Muscle of leg (tissue), 11 donors: Measurements from ENCODE around the gene EXOC3. TPM values are rescaled to one million over a fixed set of nuclear protein-coding genes. Genes with fewer than 3 reads are reported as not detected.

Experiments used
- DNase-seq: peaks from one replicate; pipeline ENCODE4 v3.0.0; 2013
- H3K27ac ChIP-seq: one replicate; pipeline ENCODE4 v1.5.1; 2013; ENCODE audit warnings: mild to moderate bottlenecking, low read length, control low read depth
- H3K27me3 ChIP-seq: one replicate; pipeline ENCODE4 v1.6.1; 2013; ENCODE audit warnings: low read length; ENCODE audit not compliant: control insufficient read depth, insufficient read depth
- H3K36me3 ChIP-seq: one replicate; pipeline ENCODE4 v1.6.1; 2013; ENCODE audit warnings: low read length; ENCODE audit not compliant: control insufficient read depth, insufficient read depth
- H3K4me1 ChIP-seq: one replicate; pipeline ENCODE4 v1.6.1; 2013; ENCODE audit warnings: low read length; ENCODE audit not compliant: control insufficient read depth, insufficient read depth
- H3K4me3 ChIP-seq: one replicate; pipeline ENCODE4 v1.5.1; 2013; ENCODE audit warnings: low read length, control low read depth
- H3K9me3 ChIP-seq: replicated peaks from 2 replicates; pipeline ENCODE4 v1.6.1; 2013; ENCODE audit warnings: low read depth, low read length; ENCODE audit not compliant: control insufficient read depth
- WGBS: methylation state at CpG from one replicate; pipeline ENCODE4 v1.1.5; 2013; ENCODE audit warnings: missing lambda C conversion rate; ENCODE audit not compliant: insufficient coverage; 5-methylcytosine and 5-hydroxymethylcytosine counted together
- polyA plus RNA-seq, 8 donors: library from polyadenylated mRNA; unstranded; fragments of 120-200 nt; gene quantifications; one replicate each; pipeline versions ENCODE4 v1.2.1 to v1.2.3, GENCODE V29; 2013; ENCODE audit warnings: inconsistent platforms in 1 of 8, low replicate concordance in 1 of 8; ENCODE audit not compliant: insufficient read length in 8 of 8, insufficient read depth in 1 of 8
- total RNA-seq: library from RNA; stranded (reverse); fragments of 120-200 nt; gene quantifications from one replicate; pipeline ENCODE4 v1.2.4, GENCODE V29; 2013

EXOC3 gene
- total and polyA plus RNA-seq, 9 donors, result 28.0 to 44.8 (median 35.9) TPM

DNA sequence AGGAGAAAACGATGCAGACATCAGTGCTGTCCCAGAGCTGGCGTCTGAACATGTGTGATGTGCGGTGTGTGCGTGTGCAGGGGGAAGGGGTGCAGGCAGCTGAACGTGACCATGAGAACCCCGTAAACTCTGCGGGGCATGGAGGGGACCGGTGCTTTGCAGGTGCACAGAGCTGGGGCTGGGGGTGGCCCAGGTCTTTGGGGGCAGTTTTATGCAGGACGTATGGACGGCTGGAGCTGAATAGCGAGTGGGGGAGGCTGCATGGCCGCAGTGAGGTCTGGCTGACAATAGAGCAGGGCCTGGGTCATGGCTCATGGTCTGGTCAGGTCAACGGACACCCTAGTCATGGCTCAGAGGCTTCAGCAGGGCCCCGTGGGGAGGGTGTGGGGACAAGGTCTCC lies 3.3 kb upstream of the EXOC3 start:
- H3K27me3 ChIP-seq, result no peaks in the 10 kb centered on the region
- DNase-seq, result no peak
- WGBS, result 87% methylated on average over 11 of the region's 14 CpGs
- H3K36me3 ChIP-seq, result no peaks in the 10 kb centered on the region
- peaks cover 19% of the 10 kb centered on the region for H3K4me1 ChIP-seq
- H3K27ac ChIP-seq, result no peak overlapping the region
- H3K9me3 ChIP-seq, result no peaks in the 10 kb centered on the region
- no peak overlapping the region for H3K4me3 ChIP-seq

DNA sequence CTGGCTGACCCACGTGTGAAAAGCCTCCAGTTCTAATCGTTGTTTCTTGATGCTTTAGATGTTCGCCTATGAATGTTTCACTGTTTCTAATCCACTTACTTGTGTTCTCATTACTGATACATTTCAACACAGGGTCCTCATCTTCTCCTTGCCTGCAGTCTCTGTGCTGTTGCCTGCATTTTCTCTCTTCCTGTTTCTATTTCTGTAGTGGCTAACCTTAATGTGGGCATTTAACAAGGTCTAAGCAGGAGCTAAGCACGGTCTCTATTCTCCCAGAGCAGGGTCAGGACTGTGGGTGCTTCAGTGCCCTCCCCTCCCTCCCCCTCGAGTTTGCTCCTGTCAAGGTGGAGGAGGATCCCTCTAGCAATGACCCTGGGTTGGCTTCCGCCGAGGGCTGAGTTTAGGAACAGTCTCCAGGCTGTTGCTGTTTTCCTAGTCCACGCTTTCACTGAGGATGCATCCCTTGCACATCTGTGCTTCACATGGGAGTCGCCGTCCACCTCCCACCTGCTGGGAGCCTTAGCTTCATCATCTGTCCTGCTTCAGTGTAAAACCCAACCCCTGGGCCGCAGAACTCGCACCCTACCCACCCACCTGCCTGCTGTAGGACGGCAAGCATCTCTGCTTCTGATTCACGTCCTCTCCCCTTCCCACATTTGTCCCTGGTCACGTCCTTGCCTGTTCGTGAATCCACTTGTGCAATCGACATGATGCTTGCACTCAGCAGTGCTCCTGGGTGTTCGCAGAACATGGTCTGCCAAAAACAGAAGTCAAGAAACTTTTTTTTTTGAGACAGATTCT lies 2.4 kb upstream of the EXOC3 start:
- no peak overlapping the region for H3K4me3 ChIP-seq
- peaks cover 2% of the 10 kb centered on the region for H3K36me3 ChIP-seq
- no peaks in the 10 kb centered on the region for H3K9me3 ChIP-seq
- WGBS, result 75% methylated on average over 17 of the region's 18 CpGs
- no peaks in the 10 kb centered on the region for H3K27me3 ChIP-seq
- H3K27ac ChIP-seq, result no peak overlapping the region
- H3K4me1 ChIP-seq, result peaks cover 19% of the 10 kb centered on the region
- no peak for DNase-seq

DNA sequence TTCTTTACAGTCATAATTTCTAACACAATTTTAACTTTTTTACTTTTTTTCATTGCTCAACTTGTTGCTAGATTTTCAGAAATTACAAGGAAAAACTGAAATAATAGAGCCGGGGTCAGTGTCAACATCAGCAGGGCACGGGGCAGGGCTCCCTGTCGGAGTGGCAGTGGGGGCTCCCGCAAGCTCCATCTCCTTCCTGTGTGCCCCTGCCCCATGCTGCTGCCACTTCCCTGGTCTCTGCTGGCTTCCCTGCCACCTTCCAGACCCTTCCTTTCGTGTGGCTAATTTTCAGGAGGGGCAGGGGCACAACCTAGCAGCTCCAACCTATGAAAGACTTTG lies 1.0 kb upstream of the EXOC3 start:
- Histone ChIP-seq H3K9me3 (no peaks in the 10 kb centered on the region), H3K4me1 (peaks cover 17% of the 10 kb centered on the region), H3K36me3 (peaks cover 14% of the 10 kb centered on the region), H3K4me3 (peak overlapping the region; percentile 68), H3K27me3 (no peaks in the 10 kb centered on the region), H3K27ac (no peak overlapping the region)
- 94% methylated on average over 5 of the region's 5 CpGs for WGBS
- DNase-seq, result no peak

DNA sequence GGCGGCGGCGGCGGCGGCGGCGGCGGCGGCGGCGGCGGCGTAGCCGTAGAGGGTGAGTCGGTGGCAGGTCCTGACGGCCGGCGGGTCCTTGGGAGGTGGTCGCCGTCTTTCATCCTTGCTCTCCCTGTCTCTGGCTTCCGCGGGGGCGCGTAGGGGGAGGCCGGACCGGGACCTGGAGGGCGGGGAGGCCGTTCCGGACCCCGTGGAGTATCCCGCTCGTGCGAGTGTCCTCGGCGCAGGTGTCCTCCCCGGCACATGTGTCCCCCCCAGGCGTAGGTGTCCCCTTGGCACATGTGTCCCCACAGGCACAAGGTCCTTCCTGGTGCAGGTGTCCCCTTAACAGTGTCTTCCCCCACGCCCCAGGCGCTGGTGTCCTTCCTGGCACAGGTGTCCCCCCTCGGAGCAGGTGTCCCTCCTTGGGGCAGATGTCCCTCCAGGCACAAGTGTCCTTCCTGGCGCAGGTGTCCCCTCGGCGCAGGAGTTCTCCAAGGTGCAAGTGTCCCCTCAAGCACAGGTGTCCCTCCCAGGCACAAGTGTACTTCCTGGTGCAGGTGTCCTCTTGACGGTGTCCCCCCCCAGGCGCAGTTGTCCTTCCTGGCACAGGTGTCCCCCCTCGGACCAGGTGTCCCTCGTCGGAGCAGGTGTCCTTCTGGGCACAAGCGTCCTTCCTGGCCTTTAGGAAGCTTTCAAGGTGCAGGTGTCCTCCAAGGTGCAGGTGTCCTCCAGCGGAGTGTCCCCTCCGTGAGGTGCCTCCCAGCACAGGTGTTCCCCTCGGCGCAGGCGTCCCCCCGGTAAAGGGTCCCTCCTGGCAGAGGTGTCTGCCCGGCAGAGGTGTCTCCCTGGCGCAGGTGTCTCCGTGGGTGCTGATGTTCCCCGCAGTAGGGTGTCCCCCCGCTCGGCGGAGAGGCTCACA lies 519 bp downstream of the EXOC3 start:
- WGBS, result 19% methylated on average over 50 of the region's 62 CpGs
- DNase-seq, result no peak
- H3K9me3 ChIP-seq, result no peaks in the 10 kb centered on the region
- no peak overlapping the region for H3K27ac ChIP-seq
- H3K4me3 ChIP-seq, result peak overlapping the region; percentile 68
- peaks cover 14% of the 10 kb centered on the region for H3K4me1 ChIP-seq
- no peaks in the 10 kb centered on the region for H3K27me3 ChIP-seq
- H3K36me3 ChIP-seq, result peaks cover 28% of the 10 kb centered on the region

DNA sequence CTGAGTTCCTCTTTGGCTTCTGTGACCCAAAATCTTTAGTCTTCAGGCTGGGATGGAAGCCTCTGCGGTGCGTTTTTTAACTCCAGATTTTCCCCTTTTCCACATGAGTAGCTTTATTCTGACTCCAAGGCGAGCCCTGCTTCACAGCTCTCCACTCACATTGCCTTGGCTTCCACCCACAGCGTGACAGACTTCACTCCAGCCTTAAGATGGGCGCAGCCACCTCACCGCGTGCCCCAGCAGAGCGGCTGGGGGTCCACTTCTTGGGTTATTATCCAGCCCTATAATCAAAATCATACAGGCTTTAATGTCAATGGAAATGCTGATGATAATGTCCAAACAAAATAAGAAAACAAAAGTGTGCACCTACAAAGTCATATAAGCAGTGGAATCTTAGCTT lies 1.2 kb downstream of the EXOC3 start:
- DNase-seq, result no peak
- 56% methylated on average over 3 of the region's 8 CpGs for WGBS
- H3K9me3 ChIP-seq, result no peaks in the 10 kb centered on the region
- H3K27ac ChIP-seq, result no peak overlapping the region
- no peaks in the 10 kb centered on the region for H3K27me3 ChIP-seq
- peaks cover 14% of the 10 kb centered on the region for H3K4me1 ChIP-seq
- H3K4me3 ChIP-seq, result peak overlapping the region; percentile 68
- H3K36me3 ChIP-seq, result peaks cover 35% of the 10 kb centered on the region

GRCh38 chr5:445591-445990 lies 2.6 kb downstream of the EXOC3 start:
- Histone ChIP-seq H3K4me1 (peaks cover 14% of the 10 kb centered on the region), H3K36me3 (peaks cover 45% of the 10 kb centered on the region), H3K4me3 (no peak overlapping the region), H3K27me3 (no peaks in the 10 kb centered on the region), H3K27ac (no peak overlapping the region), H3K9me3 (peaks cover 2% of the 10 kb centered on the region)
- no peak for DNase-seq
- 91% methylated on average over 5 of the region's 10 CpGs for WGBS

- no peak for DNase-seq
- Histone ChIP-seq H3K4me1 (peaks cover 14% of the 10 kb centered on the region), H3K27me3 (no peaks in the 10 kb centered on the region), H3K4me3 (no peak overlapping the region), H3K36me3 (peaks cover 45% of the 10 kb centered on the region), H3K27ac (no peak overlapping the region), H3K9me3 (peaks cover 2% of the 10 kb centered on the region)
- 89% methylated on average over 16 of the region's 19 CpGs for WGBS
Measured at GRCh38 chr5:446066-446882, 3.3 kb downstream of the EXOC3 start.

DNA sequence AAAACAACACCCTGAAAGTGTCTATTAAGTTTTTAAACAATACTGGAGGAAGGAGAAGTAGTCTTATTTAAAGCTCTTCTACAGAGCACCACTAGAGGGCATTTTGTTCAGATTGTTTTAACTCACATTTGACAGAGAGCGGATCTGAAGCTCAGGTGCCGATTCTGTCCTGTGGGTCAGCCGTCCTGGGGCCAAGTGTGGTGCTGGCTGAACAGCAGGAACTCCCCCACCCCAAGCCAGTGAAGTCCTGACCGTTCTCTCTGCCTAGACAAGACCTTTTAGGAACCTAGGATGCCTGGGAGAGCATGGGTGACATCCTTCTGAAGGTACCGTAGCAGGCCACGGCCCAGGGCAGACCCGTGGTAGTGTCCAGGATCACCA lies 3.9 kb downstream of the EXOC3 start:
- H3K36me3 ChIP-seq, result peaks cover 50% of the 10 kb centered on the region
- no peak overlapping the region for H3K4me3 ChIP-seq
- no peaks in the 10 kb centered on the region for H3K27me3 ChIP-seq
- DNase-seq, result peak; percentile 47
- peaks cover 14% of the 10 kb centered on the region for H3K4me1 ChIP-seq
- 61% methylated on average over 7 of the region's 7 CpGs for WGBS
- peaks cover 7% of the 10 kb centered on the region for H3K9me3 ChIP-seq
- H3K27ac ChIP-seq, result no peak overlapping the region

DNA sequence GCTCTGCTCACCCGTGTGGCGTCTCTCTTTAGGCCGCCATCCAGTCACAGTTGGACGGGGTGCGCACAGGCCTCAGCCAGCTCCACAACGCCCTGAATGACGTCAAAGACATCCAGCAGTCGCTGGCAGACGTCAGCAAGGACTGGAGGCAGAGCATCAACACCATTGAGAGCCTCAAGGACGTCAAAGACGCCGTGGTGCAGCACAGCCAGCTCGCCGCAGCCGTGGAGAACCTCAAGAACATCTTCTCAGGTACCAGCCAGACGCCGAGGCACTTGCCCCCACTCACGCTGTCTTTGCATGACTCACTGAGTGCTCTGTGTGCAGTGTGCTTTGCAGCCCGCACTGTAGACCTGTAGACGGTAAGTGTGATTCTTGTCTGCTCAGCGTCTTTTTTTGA lies 4.5 kb downstream of the EXOC3 start:
- H3K27me3 ChIP-seq, result no peaks in the 10 kb centered on the region
- DNase-seq, result no peak
- peaks cover 9% of the 10 kb centered on the region for H3K4me1 ChIP-seq
- H3K4me3 ChIP-seq, result no peak overlapping the region
- peaks cover 54% of the 10 kb centered on the region for H3K36me3 ChIP-seq
- WGBS, result 94% methylated on average over 21 of the region's 21 CpGs
- peaks cover 13% of the 10 kb centered on the region for H3K9me3 ChIP-seq
- no peak overlapping the region for H3K27ac ChIP-seq
